ENCODE results near the gene SLC37A2.

SLC37A2 gene

DNA sequence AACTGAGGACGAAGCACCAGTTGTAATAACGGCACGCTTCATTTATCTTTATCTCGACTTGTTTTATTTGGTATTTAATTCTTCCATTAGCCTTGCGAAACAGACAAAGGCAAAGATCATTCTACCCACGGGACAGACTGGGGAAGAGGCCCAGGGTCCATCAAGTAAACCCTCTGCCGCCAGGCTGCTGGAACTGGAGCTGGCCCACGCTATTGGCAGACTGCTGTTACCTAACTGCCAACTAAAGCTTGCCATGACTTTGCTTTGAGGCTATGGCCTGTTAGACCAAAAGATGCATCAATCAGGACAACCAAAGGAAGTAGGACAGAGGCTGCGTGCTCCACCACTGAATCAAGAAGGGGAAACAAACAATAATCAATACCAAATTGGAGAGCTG, 49.1 kb downstream of the SLC37A2 start:
- DNase-seq = no peak

DNA sequence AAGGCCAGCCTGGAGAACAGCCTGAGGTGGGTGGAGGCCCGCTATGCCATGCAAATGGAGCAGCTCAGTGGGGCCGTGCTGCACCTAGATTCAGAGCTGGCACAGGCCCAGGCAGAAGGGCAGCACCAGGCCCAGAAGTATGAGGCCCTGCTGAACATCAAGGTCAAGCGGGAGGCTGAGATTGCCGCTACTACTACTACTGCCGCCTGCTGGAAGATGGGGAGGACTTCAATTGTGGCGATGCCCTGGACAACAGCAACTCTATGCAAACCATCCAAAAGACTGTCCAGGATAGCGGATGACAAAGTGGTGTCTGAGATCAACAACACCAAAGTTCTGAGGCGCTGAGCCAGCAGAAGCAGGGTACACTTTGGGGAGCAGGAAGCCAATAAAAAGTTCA, 51.4 kb downstream of the SLC37A2 start:
- no peak for DNase-seq

DNA sequence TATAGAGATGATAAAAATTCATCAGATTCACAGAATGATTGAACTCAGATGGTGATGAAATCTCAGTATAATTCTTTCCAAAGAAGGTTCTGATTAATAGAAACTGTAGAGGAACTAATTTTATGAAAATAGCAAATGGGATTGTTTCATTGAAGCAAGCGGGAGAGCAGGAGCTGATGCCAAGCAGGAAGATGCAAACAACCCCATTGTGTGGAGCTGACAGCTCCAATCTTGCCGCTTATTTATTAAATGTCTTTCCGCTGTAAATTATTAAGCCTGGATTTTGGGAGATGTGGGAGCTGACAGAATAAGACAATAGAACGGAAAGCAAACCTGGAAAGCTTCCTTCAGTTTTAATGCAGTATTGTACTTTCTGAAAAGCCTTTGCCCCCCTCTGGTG, 54.3 kb downstream of the SLC37A2 start:
- DNase-seq = no peak

DNA sequence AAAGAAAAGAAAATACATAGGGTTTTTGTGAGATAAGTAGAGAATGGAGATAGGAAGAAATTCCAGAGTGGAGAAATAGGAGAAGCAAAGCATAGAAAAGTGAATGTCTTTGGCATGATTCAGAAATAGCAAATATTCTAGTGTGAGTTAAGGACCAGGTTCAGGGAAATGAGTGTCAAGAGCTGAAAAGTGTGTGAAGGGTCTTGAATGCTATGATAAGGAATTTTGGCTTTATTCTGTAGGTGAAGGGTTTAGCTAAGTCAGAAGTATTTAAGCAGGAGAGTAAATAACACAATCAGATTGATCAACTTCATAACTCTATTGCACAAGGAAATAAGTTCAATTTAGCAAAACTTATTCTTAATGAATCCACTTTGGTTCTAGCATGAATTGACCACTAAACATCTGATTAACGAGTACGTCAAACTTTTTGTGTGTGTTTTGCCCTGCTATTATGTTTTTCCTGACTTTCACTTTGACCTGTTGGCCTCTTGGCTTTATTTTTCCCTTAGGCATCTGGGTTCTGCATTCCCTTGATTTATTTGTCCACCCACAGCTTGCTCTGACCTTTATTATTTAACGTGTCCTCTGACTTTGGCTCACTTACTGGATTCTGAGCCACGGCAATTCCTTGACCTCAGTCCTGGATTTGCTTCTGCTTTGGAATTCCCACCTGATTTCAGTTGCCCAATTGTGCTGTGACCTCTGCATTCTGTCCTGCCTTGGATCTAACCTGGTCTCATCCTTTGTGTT, 60.3 kb downstream of the SLC37A2 start:
- no peak for DNase-seq

DNA sequence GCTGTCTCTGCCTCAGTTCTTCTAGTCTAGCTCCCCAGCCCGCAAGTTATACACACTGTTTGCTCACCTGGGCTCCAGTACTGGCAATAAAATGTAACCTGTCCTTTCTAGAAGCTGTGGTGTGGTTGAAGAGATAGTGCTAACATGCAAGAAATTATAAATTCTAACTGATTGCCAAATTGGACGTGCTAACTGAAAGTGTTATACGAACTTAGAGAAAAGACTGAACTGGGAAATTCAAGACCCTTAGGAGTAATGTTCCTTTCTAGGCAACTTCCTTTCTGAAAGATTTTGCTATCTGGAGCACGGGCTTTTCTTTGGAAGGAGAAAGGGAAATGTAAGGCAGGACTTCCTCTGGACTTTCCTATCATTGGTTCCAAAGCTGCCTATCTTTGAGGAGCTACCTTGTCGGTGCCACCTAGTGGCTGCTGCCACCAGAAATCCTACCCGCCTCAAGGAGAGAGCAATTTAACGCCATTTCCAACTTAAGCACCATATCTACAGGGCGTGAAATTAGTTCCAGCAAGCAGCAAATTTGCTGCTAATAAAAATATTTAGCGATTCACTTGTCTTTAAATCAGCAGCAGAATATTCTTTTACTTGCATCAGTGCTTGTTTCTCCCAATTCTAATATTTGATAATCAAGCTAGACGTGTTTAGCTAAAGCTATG, 61.0 kb downstream of the SLC37A2 start:
- no peak for DNase-seq

DNA sequence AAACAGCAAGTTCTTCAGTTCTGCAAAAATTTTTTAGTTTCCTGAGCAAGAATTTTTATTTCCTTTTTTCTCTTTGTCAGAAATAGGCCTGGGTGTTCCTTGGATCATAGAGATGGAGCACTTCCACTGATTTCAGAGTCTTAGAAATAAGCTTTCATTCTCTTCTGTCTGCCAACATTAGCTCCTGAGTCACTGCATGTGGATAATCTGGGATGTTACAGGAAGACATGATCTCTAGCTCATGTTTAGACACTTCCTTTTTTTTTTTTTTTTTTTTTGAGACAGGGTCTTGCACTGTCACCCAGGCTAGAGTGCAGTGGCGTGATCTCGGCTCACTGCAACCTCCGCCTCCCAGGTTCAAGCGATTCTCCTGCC, 61.5 kb downstream of the SLC37A2 start:
- no peak for DNase-seq

DNA sequence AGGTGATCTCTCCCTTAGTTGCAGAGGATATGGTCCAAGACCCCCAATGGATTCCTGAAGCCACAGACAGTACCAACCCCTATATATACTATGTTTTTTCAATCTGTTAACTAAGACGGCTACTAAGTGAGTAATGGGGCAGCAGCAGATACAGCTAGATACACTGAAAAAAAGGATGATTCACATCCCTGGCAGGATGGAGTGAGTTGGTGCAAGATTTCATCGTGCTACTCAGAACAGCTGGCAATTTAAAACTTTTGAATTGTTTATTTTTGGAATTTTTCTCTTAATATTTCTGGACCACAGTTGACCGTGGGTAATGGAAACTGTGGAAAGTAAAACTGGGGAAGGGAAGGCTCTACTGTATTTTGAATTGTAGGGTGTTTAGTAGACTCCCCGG, 65.3 kb downstream of the SLC37A2 start:
- no peak for DNase-seq

DNA sequence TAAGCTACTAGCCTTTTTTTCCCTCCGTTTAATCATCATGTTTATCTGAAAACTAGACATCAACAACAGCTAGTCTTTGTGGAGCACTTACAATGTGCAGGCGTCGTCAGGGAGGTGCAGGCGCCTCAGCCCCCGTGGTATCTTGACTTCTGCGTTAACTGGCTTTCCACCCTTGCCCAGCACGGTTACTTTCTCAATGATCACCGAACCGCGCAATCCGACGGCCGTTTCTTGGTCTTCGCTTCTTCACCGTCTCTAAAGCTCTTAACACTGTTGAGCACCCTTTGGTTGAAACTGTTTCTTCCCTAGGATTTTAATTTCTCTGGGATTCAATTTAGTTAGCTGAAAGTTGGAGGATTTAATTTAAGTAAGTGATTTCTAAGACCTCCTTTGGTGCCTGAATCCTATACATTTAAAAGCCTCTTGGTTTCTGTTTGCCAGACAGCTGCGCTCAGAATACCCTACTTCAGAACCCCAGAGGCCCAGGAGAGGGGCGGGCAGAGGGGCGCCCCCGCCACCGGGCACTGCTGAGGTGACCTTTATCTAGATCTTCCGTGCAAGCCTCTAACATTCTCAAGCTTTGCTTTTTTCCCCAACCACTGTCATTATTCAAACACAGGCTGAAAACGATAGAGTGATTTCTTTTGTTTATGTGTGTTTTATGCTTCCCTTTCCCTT, 66.3 kb downstream of the SLC37A2 start:
- no peak for DNase-seq

DNA sequence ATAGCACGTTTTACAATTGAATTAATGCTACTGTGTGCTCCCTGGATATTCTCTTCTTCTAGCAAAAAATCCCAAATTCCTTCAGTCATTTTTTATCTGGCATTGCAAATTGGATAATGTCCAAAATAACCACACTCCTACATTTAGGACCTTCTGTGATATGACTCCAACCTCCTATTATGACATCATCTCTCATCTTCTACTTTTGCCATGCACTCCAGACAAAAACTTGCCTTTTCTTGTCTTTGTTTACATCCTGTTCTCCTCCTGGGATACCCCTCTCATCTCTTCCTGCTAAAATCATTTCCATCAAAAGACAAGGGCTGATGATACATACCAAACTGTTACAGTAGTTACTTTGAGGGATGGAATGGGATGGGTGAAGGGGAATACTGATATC, 69.0 kb downstream of the SLC37A2 start:
- DNase-seq = no peak

DNA sequence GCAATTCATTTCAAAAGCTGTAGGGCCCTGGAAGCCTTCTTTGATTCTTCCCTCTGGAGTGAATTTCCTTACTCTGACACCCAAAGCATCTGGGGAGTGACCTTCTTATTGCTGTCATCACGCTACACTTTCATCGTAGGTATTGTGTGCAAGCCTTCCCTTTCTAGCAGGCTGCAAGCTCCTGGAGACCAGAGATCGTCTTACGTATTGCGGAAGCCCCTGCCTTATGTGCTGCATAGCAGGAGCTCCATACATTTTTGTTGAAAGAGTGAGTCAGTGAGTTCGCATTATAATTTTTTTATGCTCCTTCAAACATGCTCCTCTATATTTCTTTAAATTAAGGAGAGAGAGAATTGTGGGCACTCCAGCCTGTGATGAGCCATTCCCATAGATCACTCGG, 69.5 kb downstream of the SLC37A2 start:
- DNase-seq = no peak

DNA sequence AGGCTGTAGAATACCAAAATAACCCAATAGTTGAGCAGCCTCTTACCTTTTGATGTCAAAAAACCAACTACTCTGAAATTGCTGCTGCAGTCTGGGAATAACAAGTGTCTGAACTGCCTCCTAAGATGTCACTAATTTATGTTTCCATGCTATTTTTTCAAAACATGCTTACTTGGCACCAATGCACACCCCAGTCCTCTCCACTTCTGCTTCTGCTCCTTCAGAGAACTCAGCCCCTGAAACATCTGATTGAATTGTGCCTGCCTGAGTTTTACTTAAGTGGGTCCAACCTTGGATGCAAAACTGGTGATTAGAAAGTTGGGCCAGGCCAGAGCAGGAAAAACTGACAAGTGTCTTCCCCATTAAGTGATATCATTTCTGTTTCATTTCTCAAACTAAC, 72.9 kb downstream of the SLC37A2 start:
- DNase-seq = no peak

DNA sequence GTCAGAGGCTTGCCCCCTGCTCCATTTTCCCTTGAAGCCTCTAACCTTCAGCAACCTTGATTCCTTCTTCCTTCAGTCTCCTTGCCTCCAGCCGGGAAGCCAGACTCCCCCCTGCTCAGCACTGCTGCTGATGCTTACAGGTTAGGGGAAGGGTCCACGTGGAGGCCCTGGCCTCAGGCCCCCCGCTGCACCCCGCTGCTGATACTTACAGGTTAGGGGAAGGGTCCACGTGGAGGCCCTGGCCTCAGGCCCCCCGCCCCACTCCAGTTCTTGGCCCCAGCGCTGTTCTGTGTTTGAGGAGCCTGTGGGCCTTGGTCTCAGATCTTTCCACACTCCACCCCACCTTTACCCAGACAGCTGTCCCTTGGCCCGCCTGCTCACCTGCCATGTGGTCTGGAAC, 75.9 kb downstream of the SLC37A2 start:
- DNase-seq = no peak

DNA sequence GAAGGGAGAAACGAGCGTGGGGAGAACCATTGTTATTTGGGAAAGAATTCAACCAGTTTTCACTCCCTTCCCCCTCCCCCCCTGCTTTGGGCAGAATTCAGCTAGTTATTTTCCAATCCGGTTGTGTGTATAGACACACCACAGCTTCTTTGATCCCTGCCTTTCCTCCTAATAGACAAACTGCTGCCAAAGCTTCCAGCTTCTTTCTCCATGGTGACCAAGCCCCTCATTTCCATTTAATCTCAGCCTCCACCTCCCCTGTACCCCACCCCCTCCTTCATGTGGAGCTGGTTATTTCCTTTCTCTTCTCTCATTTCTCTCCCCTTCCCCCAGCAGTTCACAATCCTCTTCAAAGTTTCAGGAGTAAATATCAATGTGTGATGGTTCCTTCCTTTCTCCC, 76.7 kb downstream of the SLC37A2 start:
- DNase-seq = no peak
